Panc1 (cell line): ENCODE data around the gene PUS1. TPM values are rescaled to one million over a fixed set of nuclear protein-coding genes. Genes with fewer than 3 reads are reported as not detected.

Source experiments
- ATAC-seq: fragments of 200-7000 bp; cut with Tn5 transposase; 2 replicates; pipeline ENCODE4 v1.9.1; 2020; ENCODE audit warnings: mild to moderate bottlenecking, moderate library complexity
- BruUV-seq: library from RNA; stranded (reverse); fragments of 400-500 nt; replicated peaks from 2 replicates; lab custom pipeline; 2021; lab: Mats Ljungman, UMichigan
- CTCF ChIA-PET: fragments of 300-600 bp; sonication (Branson Sonifier 250); formaldehyde crosslinking; loops from one replicate; lab custom pipeline; 2022; ENCODE audit warnings: antibody characterized with exemption; lab: Charles Lee
- POLR2A ChIA-PET: fragments of 300-600 bp; sonication (Branson Sonifier 250); formaldehyde crosslinking; loops from one replicate; lab custom pipeline; 2022; ENCODE audit warnings: antibody characterized with exemption; lab: Charles Lee
- DNase-seq: peaks from one replicate; pipeline ENCODE4 v3.0.0-alpha.2; 2010; ENCODE audit warnings: low read depth, low spot score
- H3K27ac ChIP-seq: 2 replicates; pipeline ENCODE4 v1.5.1; 2011; ENCODE audit warnings: mild to moderate bottlenecking, low read length, inconsistent platforms
- H3K27me3 ChIP-seq: fragments of 200-500 bp; sonication (Bioruptor generic); 2 replicates; pipeline ENCODE4 v1.6.0; 2014; ENCODE audit warnings: low read length, inconsistent platforms; ENCODE audit not compliant: control insufficient read depth, insufficient read depth
- H3K36me3 ChIP-seq: fragments of 200-500 bp; sonication (Bioruptor generic); 2 replicates; pipeline ENCODE4 v1.5.1; 2014; ENCODE audit warnings: inconsistent platforms, mild to moderate bottlenecking, low read length, moderate library complexity; ENCODE audit not compliant: control insufficient read depth, insufficient read depth
- H3K4me1 ChIP-seq: 2 replicates; pipeline ENCODE4 v1.5.1; 2011; ENCODE audit warnings: inconsistent platforms, mild to moderate bottlenecking, low read length, moderate library complexity; ENCODE audit not compliant: control insufficient read depth, insufficient read depth
- H3K4me3 ChIP-seq, 2 experiments: 2 replicates each; pipeline ENCODE4 v1.5.1; 2011 to 2012; ENCODE audit warnings: low read depth in 2 of 2, low read length in 2 of 2, mild to moderate bottlenecking in 2 of 2, inconsistent platforms in 1 of 2, moderate library complexity in 1 of 2
- H3K9me3 ChIP-seq: fragments of 200-500 bp; sonication (Bioruptor generic); 2 replicates; pipeline ENCODE4 v1.5.1; 2014; ENCODE audit warnings: low read depth, mild to moderate bottlenecking, inconsistent platforms, low read length, moderate library complexity; ENCODE audit not compliant: control insufficient read depth, insufficient read depth
- CTCF ChIP-seq: fragments of 450-650 bp; IDR thresholded peaks from 2 replicates; pipeline ENCODE4 v1.5.1; 2017; ENCODE audit warnings: mild to moderate bottlenecking
- POLR2AphosphoS5 ChIP-seq: IDR thresholded peaks from 2 replicates; pipeline ENCODE4 v1.6.1; 2012; ENCODE audit warnings: mild to moderate bottlenecking, low read depth, low read length, moderate library complexity
- REST ChIP-seq, 2 experiments: IDR thresholded peaks; 2 replicates each; pipeline ENCODE4 v1.6.1; 2011 to 2012; ENCODE audit warnings: low read depth in 2 of 2, control low read depth in 1 of 2, low read length in 1 of 2, mild to moderate bottlenecking in 1 of 2, moderate library complexity in 1 of 2; ENCODE audit not compliant: insufficient read depth in 1 of 2
- SIN3A ChIP-seq: IDR thresholded peaks from 2 replicates; pipeline ENCODE4 v1.6.1; 2012; ENCODE audit warnings: low read depth, mild to moderate bottlenecking, low read length, moderate library complexity, borderline replicate concordance; ENCODE audit not compliant: insufficient read depth
- TCF7L2 ChIP-seq: IDR thresholded peaks from 2 replicates; pipeline ENCODE4 v1.6.1; 2011; ENCODE audit warnings: mild to moderate bottlenecking, low read depth, low read length, inconsistent platforms
- in situ Hi-C: cut with HindIII; loops from 2 replicates; pipeline ENCODE4 v1.10.0; 2016; ENCODE audit warnings: low sequenced_read_pairs, low pct_unique_long_range_greater_than_20kb
- intact Hi-C: fragments of 100-400 bp; cut with micrococcal nuclease; formaldehyde crosslinking; loops from one replicate; pipeline ENCODE4 v1.10.0; 2022; ENCODE audit not compliant: unreplicated experiment
- total RNA-seq: library from RNA; stranded (reverse); gene quantifications from one replicate; pipeline ENCODE4 v1.2.1, GENCODE V29; 2021; ENCODE audit not compliant: unreplicated experiment

PUS1 gene
- total RNA-seq, 1 experiment from 2014 or later, result 108 TPM

GRCh38 chr12:131943389-131943788 is 14.3 kb downstream of the PUS1 start:
- in situ Hi-C loops, result no loop called here
- BruUV-seq, result no TSS peak
- POLR2A ChIA-PET, result no interaction called here

GRCh38 chr12:131943876-131944275 is 14.8 kb downstream of the PUS1 start:
- Histone ChIP-seq H3K27ac (no peak overlapping the region), H3K9me3 (no peaks in the 10 kb centered on the region), H3K27me3 (no peaks in the 10 kb centered on the region), H3K4me1 (no peaks in the 10 kb centered on the region), H3K4me3 (no peak overlapping the region), H3K36me3 (0 out of 2 replicates have a peak, but pooled peaks cover 2% of the 10 kb centered on the region)
- DNase-seq, result no peak
- no peak for ATAC-seq
- POLR2A ChIA-PET, result no interaction called here
- TF ChIP-seq REST (IDR thresholded peaks at IDR 0.05; ENCODE audit: insufficient read depth in 1 of 2, low read depth in 2 of 2, low read length in 1 of 2) (no peak), CTCF (no peak), TCF7L2 (no peak), POLR2AphosphoS5 (no peak), SIN3A (no peak)
- intact Hi-C loops, result no loop called here
- no TSS peak for BruUV-seq
- in situ Hi-C loops, result no loop called here
- CTCF ChIA-PET, result no interaction called here

More at GRCh38 chr12:131943389-131943788, 14.3 kb downstream of the PUS1 start:
- Histone ChIP-seq H3K27ac (no peak overlapping the region), H3K9me3 (no peaks in the 10 kb centered on the region), H3K27me3 (no peaks in the 10 kb centered on the region), H3K4me3 (no peak overlapping the region), H3K4me1 (no peaks in the 10 kb centered on the region), H3K36me3 (0 out of 2 replicates have a peak, but pooled peaks cover 2% of the 10 kb centered on the region)
- ATAC-seq, result no peak
- intact Hi-C loops, result no loop called here
- TF ChIP-seq REST (IDR thresholded peaks at IDR 0.05; ENCODE audit: insufficient read depth in 1 of 2, low read depth in 2 of 2, low read length in 1 of 2) (no peak), TCF7L2 (no peak), POLR2AphosphoS5 (0 out of 2 replicates have a peak, but pooled peaks have one; percentile 1), CTCF (no peak), SIN3A (no peak)
- CTCF ChIA-PET, result no interaction called here
- DNase-seq, result no peak
